Activated T-helper 2 cell treated with anti-CD3 and anti-CD28 coated beads, Interferon-gamma antibody, Interleukin-2, Interleukin-4, amounts not matched to agents 10 μg/mL and 5 μg/mL and 100 μg/mL, durations not matched to agents 14 hours and 24 hours and 36 hours (primary cell): ENCODE results near the gene AIRE. TPM values are rescaled to one million over a fixed set of nuclear protein-coding genes. Genes with fewer than 3 reads are reported as not detected.
"Not testable (repeated sequence)": the region's sequence is repeated elsewhere in the genome, so short reads cannot be mapped to it uniquely, and the experiment has no call there.

Experiments used
- DNase-seq: peaks from one replicate; pipeline ENCODE4 v3.0.0; 2021; ENCODE audit warnings: low spot score
- H3K27ac Mint-ChIP-seq: one replicate; pipeline ENCODE4 v1.8.0; 2021; ENCODE audit warnings: mixed read lengths
- H3K27me3 Mint-ChIP-seq: one replicate; pipeline ENCODE4 v1.8.0; 2021; ENCODE audit warnings: low read depth, mixed read lengths
- H3K36me3 Mint-ChIP-seq: one replicate; pipeline ENCODE4 v1.8.0; 2021; ENCODE audit warnings: low read depth, mixed read lengths
- H3K4me1 Mint-ChIP-seq: one replicate; pipeline ENCODE4 v1.8.0; 2021; ENCODE audit warnings: low read depth, mixed read lengths
- H3K4me3 Mint-ChIP-seq: one replicate; pipeline ENCODE4 v1.8.0; 2021; ENCODE audit warnings: low read depth, mild to moderate bottlenecking, moderate library complexity, mixed read lengths
- H3K9me3 Mint-ChIP-seq: one replicate; pipeline ENCODE4 v1.8.0; 2021; ENCODE audit warnings: mixed read lengths
- intact Hi-C: fragments of 100-400 bp; cut with micrococcal nuclease; formaldehyde crosslinking; loops from one replicate; pipeline ENCODE4 v1.15.1; 2023
- total RNA-seq: library from RNA; stranded (reverse); gene quantifications from 2 replicates; pipeline ENCODE4 v1.2.3, GENCODE V29; 2022

Gene AIRE
- not detected in 2 replicates for total RNA-seq

- Mint-ChIP-seq H3K9me3 (no peaks in the 10 kb centered on the region), H3K4me3 (no peak within 1 kb of the TSS), H3K27me3 (peaks cover 3% of the 10 kb centered on the region), H3K27ac (no peak within 1 kb of the TSS), H3K4me1 (no peaks in the 10 kb centered on the region), H3K36me3 (no peaks in the 10 kb centered on the region)
- no peak for DNase-seq
- intact Hi-C loops: no loop called here
Measured at GRCh38 chr21:44285138-44285992, at the start of gene AIRE. TSS of gene AIRE (plus strand) at chr21:44285876. CDS start at chr21:44286007, 131 bp downstream.

- H3K9me3 Mint-ChIP-seq, H3K27ac Mint-ChIP-seq, H3K36me3 Mint-ChIP-seq, DNase-seq, intact Hi-C loops, H3K4me1 Mint-ChIP-seq, H3K27me3 Mint-ChIP-seq, H3K4me3 Mint-ChIP-seq: not testable (repeated sequence)
Measured at GRCh38 chr21:44240353-44240752, 45.3 kb upstream of the AIRE start.

- H3K4me1 Mint-ChIP-seq, H3K27me3 Mint-ChIP-seq, H3K4me3 Mint-ChIP-seq, H3K9me3 Mint-ChIP-seq, H3K36me3 Mint-ChIP-seq, intact Hi-C loops, DNase-seq, H3K27ac Mint-ChIP-seq: not testable (repeated sequence)
Measured at GRCh38 chr21:44240842-44241241, 44.8 kb upstream of the AIRE start, which contains the start of gene ICOSLG. TSS of gene ICOSLG (minus strand) at chr21:44240943. CDS start at chr21:44240817, 126 bp downstream.

DNA sequence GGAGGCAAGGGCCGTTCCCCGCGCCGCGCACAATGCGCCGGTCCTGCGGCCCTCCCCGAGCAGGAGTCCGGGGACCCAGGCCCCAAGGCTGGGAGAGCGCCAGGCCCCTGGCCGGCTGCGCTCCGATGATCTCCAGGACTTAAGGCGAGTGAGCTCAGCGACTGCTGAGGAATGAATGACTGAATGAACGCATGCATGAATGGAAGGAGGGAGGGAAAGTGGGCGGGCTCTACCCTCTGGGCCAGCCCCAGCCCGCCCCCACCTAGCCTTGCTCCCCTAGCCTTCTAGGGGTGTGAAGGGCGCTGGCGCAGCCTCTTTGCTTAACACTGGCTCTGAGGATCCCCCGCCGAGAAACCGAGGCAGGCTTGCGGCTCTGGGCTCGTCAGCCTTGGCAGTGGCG is 44.4 kb upstream of the AIRE start:
- not testable (repeated sequence) for DNase-seq

GRCh38 chr21:44243980-44244379 is 41.7 kb upstream of the AIRE start:
- H3K27me3 Mint-ChIP-seq, H3K36me3 Mint-ChIP-seq, H3K4me3 Mint-ChIP-seq, DNase-seq, H3K9me3 Mint-ChIP-seq, intact Hi-C loops, H3K27ac Mint-ChIP-seq, H3K4me1 Mint-ChIP-seq: not testable (repeated sequence)

More for the DNA sequence above, 44.4 kb upstream of the AIRE start:
- H3K9me3 Mint-ChIP-seq, H3K27me3 Mint-ChIP-seq, intact Hi-C loops, H3K4me1 Mint-ChIP-seq, H3K27ac Mint-ChIP-seq, H3K36me3 Mint-ChIP-seq, H3K4me3 Mint-ChIP-seq: not testable (repeated sequence)

DNA sequence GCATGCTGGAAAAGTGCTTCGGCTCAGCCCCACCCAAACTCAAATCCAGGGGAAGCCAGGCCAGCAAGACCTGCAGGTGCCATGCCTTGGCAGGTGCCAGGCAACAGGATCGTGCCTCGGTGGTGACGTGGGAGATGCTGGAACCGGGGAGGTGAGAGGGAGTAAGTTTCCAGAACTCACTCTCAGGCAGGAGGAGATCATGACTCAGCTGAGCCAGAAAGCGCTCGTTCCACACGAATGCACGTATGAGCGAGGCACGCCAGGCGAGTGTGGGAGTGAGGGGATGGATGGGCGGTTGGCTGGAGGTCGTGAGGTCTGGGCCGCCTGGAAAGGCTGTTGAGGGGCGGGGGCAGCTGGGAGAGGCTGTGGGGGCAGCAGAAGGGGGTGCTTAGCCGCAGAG is 37.8 kb upstream of the AIRE start:
- H3K9me3 Mint-ChIP-seq, H3K4me1 Mint-ChIP-seq, DNase-seq, H3K4me3 Mint-ChIP-seq, intact Hi-C loops, H3K27ac Mint-ChIP-seq, H3K27me3 Mint-ChIP-seq, H3K36me3 Mint-ChIP-seq: not testable (repeated sequence)

GRCh38 chr21:44249204-44250037 is 36.3 kb upstream of the AIRE start:
- intact Hi-C loops, H3K9me3 Mint-ChIP-seq, H3K27me3 Mint-ChIP-seq, DNase-seq, H3K36me3 Mint-ChIP-seq, H3K27ac Mint-ChIP-seq, H3K4me3 Mint-ChIP-seq, H3K4me1 Mint-ChIP-seq: not testable (repeated sequence)

- Mint-ChIP-seq H3K9me3 (no peaks in the 10 kb centered on the region), H3K4me1 (no peaks in the 10 kb centered on the region), H3K36me3 (no peaks in the 10 kb centered on the region), H3K27ac (no peak overlapping the region), H3K4me3 (no peak overlapping the region), H3K27me3 (peaks cover 2% of the 10 kb centered on the region)
- intact Hi-C loops: no loop called here
- DNase-seq: no peak
Measured at GRCh38 chr21:44253832-44254710, 31.6 kb upstream of the AIRE start.

- intact Hi-C loops: no loop called here
- H3K4me3 Mint-ChIP-seq: no peak overlapping the region
- no peaks in the 10 kb centered on the region for H3K36me3 Mint-ChIP-seq
- no peaks in the 10 kb centered on the region for H3K9me3 Mint-ChIP-seq
- peaks cover 4% of the 10 kb centered on the region for H3K27me3 Mint-ChIP-seq
- DNase-seq: no peak
- H3K4me1 Mint-ChIP-seq: no peaks in the 10 kb centered on the region
- no peak overlapping the region for H3K27ac Mint-ChIP-seq
Measured at GRCh38 chr21:44255511-44255981, 30.1 kb upstream of the AIRE start.

- Mint-ChIP-seq H3K27ac (no peak overlapping the region), H3K36me3 (no peaks in the 10 kb centered on the region), H3K4me1 (no peaks in the 10 kb centered on the region), H3K9me3 (no peaks in the 10 kb centered on the region), H3K27me3 (peaks cover 4% of the 10 kb centered on the region), H3K4me3 (no peak overlapping the region)
- no peak for DNase-seq
- intact Hi-C loops: no loop called here
Measured at GRCh38 chr21:44258056-44258725, 27.5 kb upstream of the AIRE start.

DNA sequence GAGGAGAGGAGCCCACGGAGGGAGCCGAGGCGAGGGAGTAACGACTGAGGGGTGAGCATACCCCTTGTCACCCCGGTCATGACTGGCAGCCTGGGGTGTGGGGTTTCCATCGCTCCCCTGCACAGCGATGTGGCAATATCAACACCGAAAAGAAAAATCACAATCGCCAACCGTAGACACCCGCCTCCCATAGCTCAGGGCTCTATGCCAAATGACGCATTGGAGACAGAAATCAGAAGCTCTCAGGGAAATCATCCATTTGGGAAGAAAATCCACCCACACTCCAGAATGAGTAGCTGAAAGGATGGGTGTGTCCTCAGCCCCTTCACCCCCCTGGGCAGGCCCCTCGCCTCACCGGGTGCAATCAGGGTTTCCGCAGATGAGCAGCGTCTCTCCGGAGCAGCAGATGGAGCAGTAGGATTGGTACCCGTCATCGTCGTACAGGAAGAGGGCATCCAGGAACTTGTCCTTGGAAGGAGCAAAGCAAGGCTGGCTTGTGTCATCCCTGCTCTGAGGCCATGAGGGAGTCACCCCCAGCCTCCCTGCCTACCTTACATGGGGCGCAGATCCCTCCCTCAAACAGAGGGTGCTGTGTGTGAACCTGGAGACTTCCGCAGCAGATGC is 26.5 kb upstream of the AIRE start:
- H3K27me3 Mint-ChIP-seq: peaks cover 4% of the 10 kb centered on the region

More for the DNA sequence above, 26.5 kb upstream of the AIRE start:
- no peak overlapping the region for H3K4me3 Mint-ChIP-seq
- DNase-seq: no peak
- intact Hi-C loops: no loop called here
- no peaks in the 10 kb centered on the region for H3K36me3 Mint-ChIP-seq
- H3K27ac Mint-ChIP-seq: no peak overlapping the region
- H3K4me1 Mint-ChIP-seq: no peaks in the 10 kb centered on the region
- no peaks in the 10 kb centered on the region for H3K9me3 Mint-ChIP-seq
